GM21367 (cell line): ENCODE results near the gene GLTP.
"Not testable (repeated sequence)": the region's sequence is repeated elsewhere in the genome, so short reads cannot be mapped to it uniquely, and the experiment has no call there.

Source experiments
- ATAC-seq: cut with Tn5 transposase; IDR thresholded peaks from one replicate; pipeline ENCODE4 v1.9.1; 2021; ENCODE audit not compliant: unreplicated experiment

The GLTP gene, protein sequence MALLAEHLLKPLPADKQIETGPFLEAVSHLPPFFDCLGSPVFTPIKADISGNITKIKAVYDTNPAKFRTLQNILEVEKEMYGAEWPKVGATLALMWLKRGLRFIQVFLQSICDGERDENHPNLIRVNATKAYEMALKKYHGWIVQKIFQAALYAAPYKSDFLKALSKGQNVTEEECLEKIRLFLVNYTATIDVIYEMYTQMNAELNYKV

DNA sequence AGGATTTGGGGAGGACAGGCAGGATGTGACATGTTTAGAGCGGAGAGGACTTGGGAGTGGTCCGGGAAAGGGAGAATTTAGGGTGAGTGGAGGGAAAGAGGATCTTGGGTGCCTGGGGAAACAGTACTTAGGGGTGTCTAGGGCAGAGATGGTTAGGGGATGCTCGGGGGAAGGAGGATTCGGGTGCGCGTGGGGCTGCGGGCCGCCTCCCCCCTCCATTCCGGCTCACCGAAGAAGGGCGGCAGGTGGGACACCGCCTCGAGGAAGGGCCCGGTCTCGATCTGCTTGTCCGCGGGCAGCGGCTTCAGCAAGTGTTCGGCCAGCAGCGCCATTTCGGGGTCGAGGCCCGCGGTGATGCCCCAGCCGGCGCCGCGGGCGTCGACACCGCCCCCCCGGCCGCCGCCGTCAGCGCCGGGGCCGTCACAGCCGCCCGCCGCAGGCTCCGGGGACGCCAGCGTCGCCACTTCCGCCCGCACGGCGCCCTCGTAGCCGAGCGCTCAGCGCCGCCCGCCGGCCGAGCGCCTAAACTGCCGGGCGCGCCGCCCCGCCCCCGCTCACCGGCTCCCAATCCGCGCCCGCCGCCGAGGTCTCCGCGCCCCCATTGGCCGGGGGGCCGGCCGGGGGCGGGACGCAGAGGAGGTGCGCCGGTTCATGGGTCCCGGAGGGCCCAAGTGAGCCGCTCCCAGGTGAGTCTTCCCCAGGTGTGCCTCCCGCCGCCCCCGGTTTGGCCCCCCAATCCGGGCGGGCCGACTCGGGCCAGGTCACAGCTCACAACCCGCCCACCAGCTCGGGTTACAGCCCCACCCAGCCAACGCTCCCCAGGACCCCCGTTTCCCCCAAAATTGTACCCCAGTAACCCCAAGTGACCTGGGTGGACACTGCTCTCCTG is at the start of gene GLTP:
Gene GLTP, minus strand, starts transcription at position 499 of the 889 bp plus-strand sequence. Its CDS starts 167 bp downstream, at position 332.
- ATAC-seq, result peak; percentile 82

DNA sequence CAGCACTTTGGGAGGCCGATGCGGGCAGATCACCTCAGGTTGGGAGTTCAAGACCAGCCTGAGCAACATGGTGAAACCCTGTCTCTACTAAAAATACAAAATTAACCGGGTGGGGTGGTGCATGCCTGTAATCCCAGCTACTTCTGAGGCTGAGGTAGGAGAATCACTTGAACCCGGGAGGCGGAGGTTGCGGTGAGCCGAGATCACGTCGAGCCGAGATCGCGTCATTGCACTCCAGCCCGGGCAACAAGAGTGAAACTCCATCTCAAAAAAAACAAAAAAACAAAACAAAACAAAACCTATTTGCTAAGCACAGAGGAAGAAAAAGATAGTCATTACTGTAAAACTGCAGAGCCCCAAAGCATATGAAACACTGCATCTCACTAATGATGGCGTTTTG is 49.0 kb upstream of the GLTP start:
- not testable (repeated sequence) for ATAC-seq

- no peak for ATAC-seq
Observed at GRCh38 chr12:109928058-109928656, 47.8 kb upstream of the GLTP start.

DNA sequence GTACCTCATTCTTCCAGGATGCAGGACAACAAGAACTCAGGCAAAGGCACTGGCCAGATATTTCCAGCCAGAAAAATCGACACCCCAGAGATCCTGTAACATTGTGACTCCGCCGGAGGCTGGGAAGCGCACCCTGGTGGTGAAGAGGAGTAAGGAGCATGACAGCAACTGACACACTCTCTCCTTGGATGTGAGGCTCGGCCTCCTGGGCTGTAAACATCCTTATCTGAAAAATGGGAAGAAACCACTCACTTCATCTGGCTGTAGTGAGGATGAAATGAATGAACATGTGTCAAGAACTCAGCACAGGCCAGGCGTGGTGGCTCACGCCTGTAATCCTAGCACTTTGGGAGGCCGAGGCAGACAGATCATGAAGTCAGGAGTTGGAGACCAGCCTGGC is 47.3 kb upstream of the GLTP start:
- no peak for ATAC-seq

GRCh38 chr12:109926488-109927210 is 46.3 kb upstream of the GLTP start:
- ATAC-seq, result no peak

GRCh38 chr12:109926016-109926415 is 45.7 kb upstream of the GLTP start:
- no peak for ATAC-seq

- ATAC-seq, result no peak
Observed at GRCh38 chr12:109925185-109925840, 45.0 kb upstream of the GLTP start.

DNA sequence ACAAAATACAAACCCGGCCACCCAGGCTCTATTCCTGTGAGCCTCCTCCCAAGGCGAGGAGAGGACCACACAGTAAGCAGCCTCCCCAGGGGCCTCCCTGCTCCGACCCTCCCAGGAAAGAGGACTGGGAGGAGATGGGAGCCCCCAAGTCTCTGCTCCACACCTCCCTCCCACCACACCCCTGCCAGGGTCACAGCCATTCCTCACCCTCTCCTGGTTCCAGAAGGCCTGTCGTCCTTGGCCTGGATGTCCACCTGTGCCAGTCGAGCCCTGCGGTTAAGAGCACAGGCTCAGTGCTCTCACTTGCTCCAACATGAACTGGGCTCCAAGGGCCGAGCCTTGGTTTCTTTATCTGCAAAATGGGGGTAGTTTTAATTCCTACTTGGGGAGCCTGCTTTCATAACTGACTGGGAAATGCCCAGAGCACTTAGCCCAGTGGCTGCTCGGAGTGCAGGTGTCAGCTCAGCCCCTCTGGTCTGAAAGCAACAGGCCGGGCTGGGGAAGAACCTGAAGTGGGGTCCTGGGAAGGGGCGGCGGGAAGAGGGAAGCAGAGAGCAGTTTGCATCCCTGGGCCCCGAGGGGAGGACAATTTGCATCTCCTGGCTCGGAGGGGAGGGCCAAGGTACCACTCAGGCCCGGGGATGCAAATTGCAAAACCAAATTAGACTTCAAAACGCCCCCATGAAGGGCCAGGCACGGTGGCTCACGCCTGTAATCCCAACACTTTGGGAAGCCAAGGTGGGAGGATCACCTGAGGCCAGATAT is 43.3 kb upstream of the GLTP start:
- no peak for ATAC-seq

GRCh38 chr12:109923038-109923437 is 42.7 kb upstream of the GLTP start:
- no peak for ATAC-seq

DNA sequence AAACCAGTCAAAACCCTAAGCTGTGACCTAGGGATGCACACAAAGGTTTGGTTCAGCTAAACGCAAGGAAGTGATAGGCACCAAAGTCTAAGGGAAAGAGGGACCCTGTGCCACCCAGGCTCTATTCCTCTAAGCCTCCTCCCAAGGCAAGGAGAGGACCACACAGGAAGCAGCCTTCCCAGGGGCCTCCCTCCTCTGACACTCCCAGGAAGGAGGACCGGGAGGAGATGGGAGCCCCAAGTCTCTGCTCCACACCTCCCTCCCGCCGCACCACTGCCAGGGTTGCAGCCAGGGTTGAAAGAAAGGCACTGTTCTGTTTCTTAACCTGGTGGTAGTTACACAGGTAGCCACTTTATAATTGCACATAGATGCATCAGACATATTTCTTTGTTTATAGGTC is 41.6 kb upstream of the GLTP start:
- no peak for ATAC-seq

- no peak for ATAC-seq
Observed at GRCh38 chr12:109920261-109920780, 40.0 kb upstream of the GLTP start.

DNA sequence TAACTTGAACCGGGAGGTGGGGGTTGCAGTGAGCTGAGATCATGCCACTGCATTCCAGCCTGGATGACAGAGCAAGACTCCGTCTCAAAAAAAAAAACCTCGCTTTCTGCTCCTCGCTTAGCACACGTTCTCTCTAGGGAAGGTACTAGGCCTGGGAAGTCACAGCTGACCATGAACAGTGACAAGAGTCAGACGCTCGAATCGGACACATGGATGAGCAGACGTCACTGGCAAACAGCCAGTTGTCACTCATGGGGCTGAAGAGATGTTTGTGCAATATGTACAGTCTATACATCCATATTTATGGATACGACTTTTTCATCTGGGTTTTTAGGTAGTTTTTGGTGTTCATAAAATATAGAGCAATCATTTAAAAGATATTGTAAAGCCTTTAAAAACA is 39.1 kb upstream of the GLTP start:
- no peak for ATAC-seq

GRCh38 chr12:109916045-109916444 is 35.7 kb upstream of the GLTP start:
- ATAC-seq, result no peak

DNA sequence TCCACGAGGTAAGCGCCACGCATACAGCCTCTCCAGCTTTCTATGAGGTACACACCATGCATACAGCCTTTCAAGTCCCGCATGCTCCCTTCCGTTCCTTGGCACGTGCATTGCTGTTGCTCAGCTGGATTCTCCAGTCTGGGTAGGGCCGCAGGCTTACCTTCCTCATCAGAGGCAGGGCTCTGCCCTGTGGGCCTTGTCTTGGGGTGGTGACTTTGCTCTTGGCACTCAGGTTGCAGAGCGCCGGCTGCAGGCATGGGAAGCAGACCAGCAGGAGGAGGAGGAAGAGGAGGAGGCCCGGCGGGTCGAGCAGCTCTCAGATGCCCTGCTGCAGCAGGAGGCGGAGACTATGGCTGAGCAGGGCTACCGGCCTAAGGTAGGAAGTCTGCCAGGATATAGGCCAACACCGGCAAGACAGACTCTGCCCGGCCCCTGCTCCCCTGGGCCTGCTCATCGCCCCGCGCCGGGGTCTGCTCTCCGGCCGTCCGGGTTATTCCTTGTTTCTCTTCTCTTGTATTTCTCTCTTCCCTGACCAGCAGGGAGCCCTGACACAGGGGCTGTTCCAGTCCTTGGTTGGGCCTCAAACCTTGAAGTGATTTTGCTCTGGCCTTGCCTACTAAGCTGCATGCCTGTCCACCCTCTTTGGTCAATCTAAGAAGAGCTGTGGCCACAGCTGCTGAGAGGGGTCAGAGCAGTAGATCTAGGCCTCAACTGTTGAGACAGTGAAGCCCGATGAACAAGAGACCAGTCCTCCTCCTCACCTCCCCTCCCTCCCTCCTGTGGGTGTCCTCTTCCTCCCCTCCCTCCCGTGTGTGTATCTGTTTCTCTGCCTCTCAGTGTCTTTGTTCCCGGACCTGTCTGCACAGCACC is 35.1 kb upstream of the GLTP start:
- ATAC-seq, result no peak

GRCh38 chr12:109914461-109914860 is 34.1 kb upstream of the GLTP start:
- ATAC-seq, result no peak

DNA sequence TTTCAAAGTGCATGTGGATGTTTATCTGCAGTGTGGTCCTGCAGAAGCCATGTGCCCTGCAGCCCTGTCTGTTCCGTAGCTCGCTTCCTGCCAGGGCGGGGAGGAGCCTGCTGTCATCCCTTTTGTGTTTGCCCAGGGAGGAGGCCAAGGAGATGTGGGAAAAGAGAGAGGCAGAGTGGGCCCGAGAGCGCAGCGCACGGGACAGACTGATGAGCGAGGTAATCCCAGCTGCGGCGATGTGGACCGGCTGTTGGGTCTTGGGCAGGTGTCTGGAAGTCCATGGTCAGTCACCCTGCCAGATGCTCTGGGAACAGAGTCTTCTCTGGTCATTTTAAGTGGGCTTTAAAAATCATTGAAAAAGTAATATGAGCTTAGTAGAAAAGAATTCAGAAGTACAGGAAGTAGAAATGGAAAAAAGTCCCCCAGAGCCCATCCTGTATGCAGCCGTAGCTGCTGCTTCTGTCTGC is 32.5 kb upstream of the GLTP start:
- ATAC-seq, result no peak

GRCh38 chr12:109910969-109911348 is 30.6 kb upstream of the GLTP start:
- no peak for ATAC-seq

- no peak for ATAC-seq
Observed at GRCh38 chr12:109910254-109910968, 30.1 kb upstream of the GLTP start.
